GM13977 (cell line): ENCODE results near the gene ESPNL.
A peak's percentile ranks its signal among the peaks of the same experiment; 100 is the strongest.

Experiments used
- DNase-seq: peaks from one replicate; pipeline ENCODE4 v3.0.0; 2012; ENCODE audit warnings: low spot score
- CTCF ChIP-seq: IDR thresholded peaks from 2 replicates; pipeline ENCODE4 v1.5.1; 2012; ENCODE audit warnings: mild to moderate bottlenecking, control low read depth; ENCODE audit not compliant: insufficient read depth; ENCODE audit errors: extremely low read depth, missing control alignments
- in situ Hi-C: fragments of 300-500 bp; cut with MboI; formaldehyde crosslinking; loops from one replicate; pipeline ENCODE4 v1.12.0; 2022; ENCODE audit warnings: low sequenced_read_pairs, low pct_unique_long_range_greater_than_20kb, mixed read lengths, inconsistent platforms; ENCODE audit not compliant: unreplicated experiment

ESPNL gene

DNA sequence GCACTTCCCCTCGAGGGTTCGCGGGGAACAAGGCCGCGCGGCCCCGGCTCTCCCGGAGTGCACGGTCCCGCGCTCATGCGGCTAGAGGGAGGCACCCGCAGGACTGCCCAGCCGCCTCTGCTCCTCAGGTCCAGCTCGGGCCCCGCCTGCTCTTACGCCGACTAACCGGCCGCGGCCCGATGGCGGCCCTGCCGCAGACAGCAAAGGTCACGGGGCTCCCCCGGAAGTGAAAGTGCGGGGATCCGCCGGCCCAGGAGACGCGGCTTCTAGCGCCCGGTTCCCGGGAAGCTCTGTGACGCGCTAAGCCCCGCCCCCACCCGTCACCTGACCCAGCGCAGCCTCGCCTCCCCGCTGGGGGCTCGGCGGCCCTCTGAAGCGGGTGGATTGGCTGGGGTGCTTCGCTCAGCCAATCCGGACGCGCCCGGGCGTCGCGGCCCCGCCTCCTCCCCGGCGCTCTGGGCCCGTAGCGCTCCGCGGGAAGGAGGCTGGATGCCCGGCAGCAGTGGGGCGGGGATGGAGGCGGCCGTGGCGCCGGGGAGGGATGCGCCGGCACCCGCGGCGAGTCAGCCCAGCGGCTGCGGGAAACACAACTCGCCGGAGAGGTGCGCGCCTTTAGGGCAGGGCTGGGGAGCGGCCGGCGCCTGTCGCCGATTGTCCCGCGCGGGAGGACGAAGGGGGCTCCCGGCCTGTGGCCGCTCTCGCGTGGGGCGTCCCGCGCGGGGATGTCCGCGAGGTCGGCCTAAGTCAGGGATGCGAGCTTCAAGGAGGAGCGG is 39.4 kb upstream of the ESPNL start, which contains the start of gene SCLY:
Gene SCLY (plus strand): TSS at position 460 of the 773 bp plus-strand sequence. CDS start 54 bp downstream, at position 514.
- in situ Hi-C loops = no loop called here
- TF ChIP-seq CTCF = no peak
- DNase-seq = peak; percentile 100

GRCh38 chr2:238061315-238062202 is 38.6 kb upstream of the ESPNL start:
- peak; percentile 39 for DNase-seq
- TF ChIP-seq CTCF = no peak
- in situ Hi-C loops = no loop called here

GRCh38 chr2:238063414-238064189 is 36.5 kb upstream of the ESPNL start:
- DNase-seq = no peak
- TF ChIP-seq CTCF = no peak
- in situ Hi-C loops = no loop called here

- no peak for TF ChIP-seq CTCF
- DNase-seq = no peak
- in situ Hi-C loops = no loop called here
Observed at GRCh38 chr2:238064376-238064775, 35.8 kb upstream of the ESPNL start.

- in situ Hi-C loops = no loop called here
- no peak for TF ChIP-seq CTCF
- no peak for DNase-seq
Observed at GRCh38 chr2:238065071-238065846, 34.9 kb upstream of the ESPNL start.
